ENCODE data around the gene CAVIN1.

CAVIN1 gene

DNA sequence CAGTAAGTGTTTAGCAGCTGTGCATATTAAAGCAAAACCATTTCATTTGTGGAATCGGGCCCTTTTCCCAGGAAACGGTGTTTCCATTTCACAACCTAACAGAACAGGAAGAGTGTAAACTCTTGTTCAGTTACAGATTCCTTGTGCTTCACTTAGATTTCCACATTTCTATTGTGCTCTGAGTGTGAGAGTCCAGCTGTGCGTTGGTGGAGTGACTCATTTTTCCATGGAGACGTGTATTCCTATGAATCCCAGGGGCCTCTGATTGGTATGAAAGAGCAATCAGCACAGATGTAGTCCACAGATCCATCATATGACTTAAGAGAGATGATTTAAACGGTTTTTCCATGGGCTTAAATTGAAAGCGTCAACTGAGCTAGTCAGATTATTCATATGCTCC lies 13.3 kb upstream of the CAVIN1 start:
- peaks cover 29% of the 10 kb centered on the region for H3K27me3 Mint-ChIP-seq (ENCODE audit: low read depth, poor library complexity)
- H3K36me3 Mint-ChIP-seq (ENCODE audit: low read depth): no peaks in the 10 kb centered on the region
- DNase-seq: no peak
- no peak overlapping the region for H3K4me3 Mint-ChIP-seq
- H3K27ac Mint-ChIP-seq: no peak overlapping the region
- peaks cover 5% of the 10 kb centered on the region for H3K4me1 Mint-ChIP-seq
- TF ChIP-seq, protein P1, sequence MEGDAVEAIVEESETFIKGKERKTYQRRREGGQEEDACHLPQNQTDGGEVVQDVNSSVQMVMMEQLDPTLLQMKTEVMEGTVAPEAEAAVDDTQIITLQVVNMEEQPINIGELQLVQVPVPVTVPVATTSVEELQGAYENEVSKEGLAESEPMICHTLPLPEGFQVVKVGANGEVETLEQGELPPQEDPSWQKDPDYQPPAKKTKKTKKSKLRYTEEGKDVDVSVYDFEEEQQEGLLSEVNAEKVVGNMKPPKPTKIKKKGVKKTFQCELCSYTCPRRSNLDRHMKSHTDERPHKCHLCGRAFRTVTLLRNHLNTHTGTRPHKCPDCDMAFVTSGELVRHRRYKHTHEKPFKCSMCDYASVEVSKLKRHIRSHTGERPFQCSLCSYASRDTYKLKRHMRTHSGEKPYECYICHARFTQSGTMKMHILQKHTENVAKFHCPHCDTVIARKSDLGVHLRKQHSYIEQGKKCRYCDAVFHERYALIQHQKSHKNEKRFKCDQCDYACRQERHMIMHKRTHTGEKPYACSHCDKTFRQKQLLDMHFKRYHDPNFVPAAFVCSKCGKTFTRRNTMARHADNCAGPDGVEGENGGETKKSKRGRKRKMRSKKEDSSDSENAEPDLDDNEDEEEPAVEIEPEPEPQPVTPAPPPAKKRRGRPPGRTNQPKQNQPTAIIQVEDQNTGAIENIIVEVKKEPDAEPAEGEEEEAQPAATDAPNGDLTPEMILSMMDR (IDR thresholded peaks at IDR 0.05): no peak
- H3K9me3 Mint-ChIP-seq: no peaks in the 10 kb centered on the region

DNA sequence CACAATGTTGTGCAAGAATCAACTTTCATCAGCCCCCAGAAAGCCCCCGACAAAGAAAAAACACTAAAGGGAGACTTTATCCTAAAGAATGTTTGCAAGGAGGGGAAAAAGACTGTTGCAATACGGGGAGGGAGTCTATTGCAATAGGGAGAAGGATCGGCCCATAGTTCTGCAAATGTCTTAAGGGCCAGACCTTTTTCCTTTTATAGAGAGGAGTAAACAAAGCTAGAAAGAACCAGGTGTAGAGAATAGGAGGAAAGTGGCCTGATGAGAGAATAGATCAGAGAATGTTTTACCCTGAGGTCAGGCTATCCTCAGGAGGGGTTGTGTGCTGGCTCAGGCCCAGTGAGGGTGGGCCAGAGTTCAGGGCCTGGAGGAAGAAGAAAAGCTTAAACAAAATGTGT lies 8.7 kb upstream of the CAVIN1 start:
- H3K9me3 Mint-ChIP-seq: no peaks in the 10 kb centered on the region
- no peaks in the 10 kb centered on the region for H3K36me3 Mint-ChIP-seq (ENCODE audit: low read depth)
- peaks cover 32% of the 10 kb centered on the region for H3K27me3 Mint-ChIP-seq (ENCODE audit: low read depth, poor library complexity)
- H3K27ac Mint-ChIP-seq: no peak overlapping the region
- H3K4me3 Mint-ChIP-seq: no peak overlapping the region
- peaks cover 5% of the 10 kb centered on the region for H3K4me1 Mint-ChIP-seq
- no peak for DNase-seq
- TF ChIP-seq, protein P1 (IDR thresholded peaks at IDR 0.05): no peak

- H3K36me3 Mint-ChIP-seq (ENCODE audit: low read depth): no peaks in the 10 kb centered on the region
- H3K27ac Mint-ChIP-seq: no peak overlapping the region
- H3K27me3 Mint-ChIP-seq (ENCODE audit: low read depth, poor library complexity): peaks cover 36% of the 10 kb centered on the region
- TF ChIP-seq, protein P1 (IDR thresholded peaks at IDR 0.05): no peak
- no peak overlapping the region for H3K4me3 Mint-ChIP-seq
- H3K4me1 Mint-ChIP-seq: peaks cover 5% of the 10 kb centered on the region
- H3K9me3 Mint-ChIP-seq: no peaks in the 10 kb centered on the region
- no peak for DNase-seq
These were observed 6.8 kb upstream of the CAVIN1 start for GRCh38 chr17:42429726-42430447.

DNA sequence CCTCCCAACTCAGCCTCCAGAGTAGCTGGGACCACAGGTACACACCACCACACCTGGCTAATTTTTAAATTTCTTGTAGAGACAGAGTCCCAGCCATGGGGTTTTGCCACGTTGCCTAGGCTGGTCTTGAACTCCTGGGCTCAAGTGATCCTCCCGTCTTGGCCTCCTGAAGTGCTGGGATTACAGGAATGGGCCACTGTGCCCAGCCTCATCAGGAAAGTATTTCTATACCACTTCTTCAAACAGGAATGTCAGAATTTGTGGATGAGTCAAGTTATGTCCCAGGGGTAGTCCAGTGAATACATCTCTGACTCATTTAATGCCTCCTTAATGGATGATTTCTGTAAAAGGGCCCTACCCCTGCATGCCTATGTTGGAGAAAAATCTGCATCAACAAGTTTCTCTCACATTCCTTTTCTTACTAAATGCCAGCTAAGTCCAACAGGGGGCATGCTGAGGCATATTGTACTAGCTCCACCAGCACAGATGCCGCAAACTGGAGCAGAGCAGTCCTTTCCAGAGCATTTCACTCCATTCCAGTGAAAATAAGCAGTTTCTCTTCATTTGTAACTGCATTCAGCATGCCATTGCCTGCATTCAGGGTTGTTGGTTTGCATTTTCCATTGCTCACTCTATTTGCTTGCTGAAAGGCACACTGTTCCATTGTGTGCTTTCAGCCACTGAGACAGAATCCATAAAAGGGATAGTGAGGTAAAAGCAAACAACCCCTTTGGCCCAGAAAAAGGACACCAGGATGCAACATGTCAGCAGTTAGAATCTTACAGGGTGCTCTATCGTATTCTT lies 5.3 kb upstream of the CAVIN1 start:
- no peak overlapping the region for H3K27ac Mint-ChIP-seq
- peaks cover 48% of the 10 kb centered on the region for H3K27me3 Mint-ChIP-seq (ENCODE audit: low read depth, poor library complexity)
- no peaks in the 10 kb centered on the region for H3K36me3 Mint-ChIP-seq (ENCODE audit: low read depth)
- TF ChIP-seq, protein P1 (IDR thresholded peaks at IDR 0.05): peak; percentile 65
- DNase-seq: peak; percentile 35
- no peak overlapping the region for H3K4me3 Mint-ChIP-seq
- peaks cover 12% of the 10 kb centered on the region for H3K4me1 Mint-ChIP-seq
- H3K9me3 Mint-ChIP-seq: no peaks in the 10 kb centered on the region

- Mint-ChIP-seq H3K27me3 (ENCODE audit: low read depth, poor library complexity) (peaks cover 67% of the 10 kb centered on the region), H3K4me3 (peak overlapping the region; percentile 28), H3K9me3 (no peaks in the 10 kb centered on the region), H3K27ac (no peak overlapping the region), H3K4me1 (peaks cover 26% of the 10 kb centered on the region), H3K36me3 (ENCODE audit: low read depth) (no peaks in the 10 kb centered on the region)
- no peak for DNase-seq
- TF ChIP-seq, protein P1 (IDR thresholded peaks at IDR 0.05): no peak
These were observed 2.0 kb upstream of the CAVIN1 start for GRCh38 chr17:42424991-42425610.

Measured in nephron progenitor cell (in vitro differentiated cells).